Stimulated activated CD8-positive, alpha-beta memory T cell treated with anti-CD3 and anti-CD28 coated beads, Interleukin-15, amount 100 ng/mL, for 4 hours (primary cell): ENCODE results near the gene RSL1D1.
"Not testable (repeated sequence)": the region's sequence is repeated elsewhere in the genome, so short reads cannot be mapped to it uniquely, and the experiment has no call there.

Experiments used
- DNase-seq, 2 donors: peaks; one replicate each; pipeline ENCODE4 v3.0.0-alpha.2; 2020; ENCODE audit warnings: low read depth in 2 of 2

RSL1D1 gene

DNA sequence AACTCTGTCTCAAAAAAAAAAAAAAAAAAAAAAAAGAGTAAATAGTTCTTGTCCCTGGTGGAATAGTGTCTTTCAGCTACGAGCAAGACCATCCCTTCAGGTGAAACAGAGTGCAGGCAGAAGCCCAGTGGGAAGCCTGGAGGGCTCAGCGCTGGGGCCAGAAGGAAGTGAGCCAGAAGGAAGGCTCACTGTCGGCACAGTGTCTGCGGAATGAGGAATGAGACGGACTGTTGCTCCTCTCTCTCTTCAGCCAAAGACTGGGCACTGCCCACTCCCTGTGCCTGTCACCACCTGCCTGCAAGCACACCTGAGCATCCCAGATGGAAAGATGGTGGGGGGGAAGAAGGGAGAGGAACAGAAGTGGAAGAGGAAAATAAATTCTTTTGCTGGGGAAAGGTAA, 7.5 kb downstream of the RSL1D1 start:
- DNase-seq = no peak

GRCh38 chr16:11843206-11843605, 8.1 kb downstream of the RSL1D1 start:
- DNase-seq = no peak

- DNase-seq = no peak
Observed at GRCh38 chr16:11841026-11841425, 10.3 kb downstream of the RSL1D1 start.

DNA sequence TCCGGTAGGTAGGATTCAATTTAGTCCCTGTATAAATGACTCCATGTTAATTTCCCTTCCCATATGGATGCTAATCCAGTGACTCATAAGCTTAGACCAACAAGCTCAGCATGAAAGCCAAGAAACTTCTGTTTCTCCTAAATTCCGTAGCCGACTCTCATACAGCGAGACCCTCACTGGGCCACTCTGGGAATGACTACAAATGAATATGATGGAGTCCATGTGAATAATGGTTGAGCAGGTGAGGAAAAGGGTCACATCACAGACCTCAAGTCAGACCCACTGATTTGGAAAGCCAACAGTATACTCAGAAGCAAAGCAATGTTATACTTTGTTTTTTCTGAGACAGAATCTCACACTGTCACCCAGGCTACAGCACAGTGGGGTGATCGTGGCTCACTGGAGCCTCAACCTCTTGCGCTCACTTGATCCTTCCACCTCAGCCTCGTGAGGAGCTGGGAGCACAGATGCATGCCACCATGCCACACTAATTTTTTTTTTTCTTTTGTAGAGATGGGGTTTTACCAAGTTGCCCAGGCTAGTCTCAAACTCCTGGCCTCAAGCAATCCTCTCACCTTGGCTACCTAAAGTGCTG, 14.6 kb downstream of the RSL1D1 start:
- no peak for DNase-seq

- DNase-seq = no peak
Observed at GRCh38 chr16:11835891-11836649, 15.3 kb downstream of the RSL1D1 start.

GRCh38 chr16:11835309-11835708, 16.0 kb downstream of the RSL1D1 start:
- DNase-seq = no peak

GRCh38 chr16:11833951-11834695, 17.2 kb downstream of the RSL1D1 start:
- no peak for DNase-seq

DNA sequence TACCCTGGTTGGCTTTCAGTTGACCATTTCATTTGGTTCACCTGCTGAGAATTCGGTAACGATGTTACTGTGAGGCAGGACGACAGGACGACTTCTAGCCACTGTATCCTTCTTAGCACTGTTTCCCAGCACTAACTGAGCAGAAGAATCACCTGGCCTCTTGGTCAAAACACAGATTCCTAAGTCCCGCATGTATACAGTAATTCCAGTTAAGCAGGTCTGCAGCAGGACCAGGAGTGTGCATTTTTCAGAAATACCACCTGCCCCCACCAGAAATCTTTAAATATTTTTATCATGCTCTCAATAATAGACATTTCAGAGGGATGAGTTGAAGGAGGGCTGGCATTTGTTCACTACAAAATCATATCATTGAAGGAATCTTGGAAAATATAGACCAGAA, 22.6 kb downstream of the RSL1D1 start:
- no peak for DNase-seq

GRCh38 chr16:11825520-11826165, 25.7 kb downstream of the RSL1D1 start:
- not testable (repeated sequence) for DNase-seq

- DNase-seq = no peak
Observed at GRCh38 chr16:11824362-11824761, 27.0 kb downstream of the RSL1D1 start.

- DNase-seq = not testable (repeated sequence)
Observed at GRCh38 chr16:11823645-11824044, 27.7 kb downstream of the RSL1D1 start.

- no peak for DNase-seq
Observed at GRCh38 chr16:11819798-11820197, 31.5 kb downstream of the RSL1D1 start.

- not testable (repeated sequence) for DNase-seq
Observed at GRCh38 chr16:11818970-11819369, 32.4 kb downstream of the RSL1D1 start.

DNA sequence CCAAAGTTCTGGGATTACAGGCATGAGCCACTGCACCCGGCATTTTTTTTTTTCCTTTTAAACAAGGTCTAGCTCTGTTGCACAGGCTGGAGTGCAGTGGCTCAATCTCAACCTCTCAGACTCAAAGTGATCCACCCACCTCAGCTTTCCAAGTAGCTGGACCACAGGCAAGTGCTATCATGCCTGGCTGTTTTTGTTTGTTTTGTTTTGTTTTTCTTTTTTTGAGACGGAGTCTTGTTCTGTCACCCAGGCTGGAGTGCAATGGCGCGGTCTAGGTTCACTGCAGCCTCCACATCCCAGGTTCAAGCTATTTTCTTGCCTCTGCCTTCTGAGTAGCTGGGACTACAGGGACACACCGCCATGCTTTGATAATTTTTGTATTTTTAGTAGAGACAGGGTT, 35.2 kb downstream of the RSL1D1 start:
- DNase-seq = no peak

DNA sequence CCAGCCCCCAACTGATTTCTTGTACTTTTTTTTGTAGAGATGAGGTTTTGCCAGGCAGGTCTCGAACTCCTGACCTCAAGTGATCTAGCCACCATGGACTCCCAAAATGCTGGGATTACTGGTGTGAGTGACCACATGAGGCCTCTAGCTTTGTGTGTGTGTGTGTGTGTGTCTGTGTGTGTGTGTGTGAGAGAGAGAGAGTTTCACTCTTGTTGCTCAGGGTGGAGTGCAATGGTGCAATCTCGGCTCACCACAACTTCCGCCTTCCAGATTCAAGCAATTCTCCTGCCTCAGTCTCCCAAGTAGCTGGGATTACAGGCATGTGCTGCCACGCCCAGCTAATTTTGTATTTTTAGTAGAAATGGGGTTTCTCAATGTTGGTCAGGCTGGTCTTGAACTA, 36.5 kb downstream of the RSL1D1 start:
- not testable (repeated sequence) for DNase-seq

GRCh38 chr16:11806721-11807120, 44.6 kb downstream of the RSL1D1 start:
- DNase-seq = no peak

GRCh38 chr16:11805556-11805955, 45.8 kb downstream of the RSL1D1 start:
- no peak for DNase-seq

DNA sequence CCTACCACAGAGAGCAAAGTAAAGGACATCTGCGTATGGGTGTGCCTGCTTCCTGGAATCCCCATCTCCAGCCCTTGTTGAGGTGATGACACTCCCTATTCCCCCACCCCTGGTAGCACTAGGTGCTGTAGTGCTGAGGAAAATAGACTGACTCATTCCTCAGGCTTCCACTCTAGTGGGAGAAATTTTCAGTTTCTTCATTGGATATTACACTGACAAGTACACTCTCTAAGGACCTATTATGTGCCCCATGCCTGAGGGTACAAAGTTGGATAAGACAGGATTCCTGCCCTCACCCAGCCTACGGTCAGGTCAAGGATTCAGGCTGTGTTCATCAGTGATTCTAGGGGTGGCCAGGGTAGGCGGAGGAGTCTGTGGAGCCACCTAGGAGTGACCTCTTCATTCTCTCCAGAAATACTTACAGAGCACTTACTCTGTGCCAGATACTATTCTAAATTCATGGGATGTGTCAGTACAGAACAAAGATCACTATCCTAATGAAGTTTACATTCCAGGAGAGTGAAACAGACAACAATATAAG, 49.8 kb downstream of the RSL1D1 start:
- no peak for DNase-seq

DNA sequence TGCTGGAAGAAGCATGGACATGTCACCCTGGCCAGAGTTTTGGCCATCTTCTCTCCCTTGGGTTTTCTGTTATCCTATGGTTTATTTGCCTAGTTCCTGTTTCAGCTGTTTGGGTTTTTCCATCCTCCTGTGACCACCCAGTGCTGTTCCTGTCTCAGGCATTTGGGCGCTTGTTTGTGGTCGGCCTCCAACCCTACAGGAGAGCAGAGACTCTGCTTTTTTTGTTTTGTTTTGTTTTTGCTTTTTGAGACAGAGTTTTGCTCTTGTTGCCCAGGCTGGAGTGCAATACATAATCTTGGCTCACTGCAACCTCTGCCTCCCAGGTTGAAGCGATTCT, 51.0 kb downstream of the RSL1D1 start:
- DNase-seq = no peak

DNA sequence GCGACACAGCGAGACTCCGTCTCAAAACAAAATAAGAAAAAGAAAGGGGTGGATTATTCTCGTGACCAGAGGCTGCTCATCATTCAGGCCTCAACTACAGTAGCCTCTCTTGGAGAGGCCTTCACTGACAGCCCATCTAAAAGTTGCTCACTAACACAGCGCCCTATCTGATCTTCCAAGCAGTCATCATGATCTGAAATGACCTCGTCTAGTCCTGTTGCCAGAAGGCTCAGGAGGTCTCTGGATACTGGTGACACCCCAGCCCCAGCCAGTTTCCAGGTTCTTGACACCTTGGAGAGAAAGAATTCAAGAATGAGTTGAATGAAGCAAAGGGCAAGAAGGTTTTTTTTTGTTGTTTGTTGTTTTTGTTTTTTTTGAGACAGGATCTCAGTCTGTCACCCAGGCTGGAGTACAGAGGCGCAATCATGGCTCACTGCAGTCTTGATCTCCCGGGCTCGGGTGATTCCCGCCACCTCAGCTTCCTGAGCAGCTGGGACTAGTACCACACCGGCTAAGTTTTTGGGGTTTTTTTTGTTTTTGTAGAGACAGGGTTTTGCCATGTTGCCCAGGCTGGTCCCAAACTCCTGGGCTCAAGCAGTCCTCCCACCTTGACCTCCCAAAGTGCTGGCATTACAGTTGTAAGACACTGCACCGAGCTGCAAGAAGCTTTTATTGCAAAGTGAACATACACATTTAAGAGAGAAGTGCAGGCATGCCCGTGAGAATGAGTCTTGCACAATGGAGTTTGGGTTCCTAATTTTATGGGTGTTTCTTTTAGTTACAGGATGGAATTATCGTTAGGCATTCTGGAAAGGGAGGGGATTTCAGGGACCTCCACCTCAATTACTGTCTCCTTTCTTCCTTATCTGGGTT, 51.6 kb downstream of the RSL1D1 start:
- DNase-seq = no peak

- no peak for DNase-seq
Observed at GRCh38 chr16:11799017-11799381, 52.3 kb downstream of the RSL1D1 start.
